ENCODE data around the gene CDC42BPB. TPM values are rescaled to one million over a fixed set of nuclear protein-coding genes. Genes with fewer than 3 reads are reported as not detected.

CDC42BPB gene
- total RNA-seq, 1 experiment from 2014 or later, result 84.4 TPM

DNA sequence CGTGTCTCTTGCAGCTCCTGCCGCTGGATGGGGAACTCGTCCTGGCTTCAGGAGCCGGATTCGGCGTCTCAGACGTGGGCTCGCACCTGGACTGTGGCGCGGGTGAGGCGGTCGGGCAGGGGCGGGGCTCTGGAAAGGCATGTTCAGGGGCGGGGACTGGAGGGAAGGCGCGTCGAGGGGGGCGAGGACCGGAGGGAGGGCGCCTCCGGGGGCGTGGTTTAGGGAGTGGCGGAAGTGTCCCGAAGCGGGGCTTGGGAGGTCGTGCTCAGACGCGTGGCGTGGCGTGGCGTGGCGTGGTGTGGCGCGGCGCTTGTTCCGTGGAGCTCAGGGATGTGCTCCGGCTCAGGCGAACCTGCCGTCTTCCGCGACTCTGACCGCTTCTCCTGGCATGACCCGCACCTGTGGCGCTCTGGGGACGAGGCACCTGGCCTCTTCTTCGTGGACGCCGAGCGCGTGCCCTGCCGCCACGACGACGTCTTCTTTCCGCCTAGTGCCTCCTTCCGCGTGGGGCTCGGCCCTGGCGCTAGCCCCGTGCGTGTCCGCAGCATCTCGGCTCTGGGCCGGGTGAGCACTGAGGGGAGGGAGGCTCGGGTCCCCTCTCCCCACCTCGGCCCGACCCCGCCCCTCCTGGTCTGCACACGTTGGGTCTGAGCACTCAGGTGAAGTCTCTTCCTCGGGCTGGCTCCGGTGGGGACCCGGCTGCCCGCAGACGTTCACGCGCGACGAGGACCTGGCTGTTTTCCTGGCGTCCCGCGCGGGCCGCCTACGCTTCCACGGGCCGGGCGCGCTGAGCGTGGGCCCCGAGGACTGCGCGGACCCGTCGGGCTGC, 128.7 kb downstream of the CDC42BPB start:
- POLR2A ChIA-PET, result no interaction called here
- peak; percentile 50 for ATAC-seq

GRCh38 chr14:102927878-102928411, 129.4 kb downstream of the CDC42BPB start:
- POLR2A ChIA-PET, result no interaction called here
- no peaks in the 10 kb centered on the region for H3K27me3 ChIP-seq (ENCODE audit: control insufficient read depth, insufficient read depth, low read length)
- TF ChIP-seq REST (IDR thresholded peaks at IDR 0.05; ENCODE audit: insufficient read depth in 1 of 2, low read depth in 2 of 2, low read length in 1 of 2) (no peak), POLR2AphosphoS5 (IDR thresholded peaks at IDR 0.05; ENCODE audit: low read depth, low read length) (no peak), TCF7L2 (IDR thresholded peaks at IDR 0.05; ENCODE audit: low read depth, low read length) (no peak), SIN3A (IDR thresholded peaks at IDR 0.05; ENCODE audit: borderline replicate concordance, insufficient read depth, low read depth, low read length) (no peak)

More for the DNA sequence above, 128.7 kb downstream of the CDC42BPB start:
- no peak for DNase-seq (ENCODE audit: low read depth, low spot score)
- in situ Hi-C loops (cut with HindIII; ENCODE audit: low pct_unique_long_range_greater_than_20kb, low sequenced_read_pairs), result no loop called here
- H3K36me3 ChIP-seq (ENCODE audit: control insufficient read depth, insufficient read depth, low read length), result no peaks in the 10 kb centered on the region
- CTCF ChIA-PET, result no interaction called here
- no TSS peak for BruUV-seq (replicated peaks)
- TF ChIP-seq REST (IDR thresholded peaks at IDR 0.05; ENCODE audit: insufficient read depth in 1 of 2, low read depth in 2 of 2, low read length in 1 of 2) (no peak), CTCF (IDR thresholded peaks at IDR 0.05) (no peak), TCF7L2 (IDR thresholded peaks at IDR 0.05; ENCODE audit: low read depth, low read length) (no peak), SIN3A (IDR thresholded peaks at IDR 0.05; ENCODE audit: borderline replicate concordance, insufficient read depth, low read depth, low read length) (no peak), POLR2AphosphoS5 (IDR thresholded peaks at IDR 0.05; ENCODE audit: low read depth, low read length) (no peak)
- no peaks in the 10 kb centered on the region for H3K27me3 ChIP-seq (ENCODE audit: control insufficient read depth, insufficient read depth, low read length)
- H3K27ac ChIP-seq (ENCODE audit: low read length), result no peak overlapping the region
- H3K4me1 ChIP-seq (ENCODE audit: control insufficient read depth, insufficient read depth, low read length), result peaks cover 2% of the 10 kb centered on the region; the same call in 1 of the 2 replicates
- H3K4me3 ChIP-seq (ENCODE audit: low read depth in 2 of 2, low read length in 2 of 2), result peak overlapping the region; percentile 5 to 29; a peak in 2 of 4 replicates
- no peaks in the 10 kb centered on the region for H3K9me3 ChIP-seq (ENCODE audit: control insufficient read depth, insufficient read depth, low read depth, low read length)
- intact Hi-C loops (cut with micrococcal nuclease; ENCODE audit: unreplicated experiment), result no loop called here

More at GRCh38 chr14:102927878-102928411, 129.4 kb downstream of the CDC42BPB start:
- H3K27ac ChIP-seq (ENCODE audit: low read length), result no peak overlapping the region
- in situ Hi-C loops (cut with HindIII; ENCODE audit: low pct_unique_long_range_greater_than_20kb, low sequenced_read_pairs) (no loop called here), intact Hi-C loops (cut with micrococcal nuclease; ENCODE audit: unreplicated experiment) (no loop called here)
- DNase-seq (ENCODE audit: low read depth, low spot score) (no peak), ATAC-seq (peak; percentile 30)
- CTCF ChIA-PET, result no interaction called here
- H3K4me1 ChIP-seq (ENCODE audit: control insufficient read depth, insufficient read depth, low read length), result peaks cover 2% of the 10 kb centered on the region; the same call in 1 of the 2 replicates
- BruUV-seq (replicated peaks), result no TSS peak
- H3K9me3 ChIP-seq (ENCODE audit: control insufficient read depth, insufficient read depth, low read depth, low read length), result no peaks in the 10 kb centered on the region
- peak overlapping the region; percentile 5 to 29; a peak in 2 of 4 replicates for H3K4me3 ChIP-seq (ENCODE audit: low read depth in 2 of 2, low read length in 2 of 2)
- H3K36me3 ChIP-seq (ENCODE audit: control insufficient read depth, insufficient read depth, low read length), result no peaks in the 10 kb centered on the region

Data from Panc1 (cell line).